Lower lobe of right lung (tissue), 2 donors: ENCODE data around the gene PELI3. TPM values are rescaled to one million over a fixed set of nuclear protein-coding genes. Genes with fewer than 3 reads are reported as not detected.

Source experiments
- ATAC-seq, 2 donors: fragments of 200-7000 bp; cut with Tn5 transposase; one replicate each; pipeline ENCODE4 v1.9.1; 2020 to 2022; ENCODE audit warnings: mild to moderate bottlenecking in 2 of 2, moderate library complexity in 2 of 2
- DNase-seq: peaks from one replicate; pipeline ENCODE4 v3.0.0-alpha.2; 2020
- H3K27ac ChIP-seq: fragments of 200-600 bp; one replicate; pipeline ENCODE4 v1.8.0; 2022
- H3K27me3 ChIP-seq: fragments of 200-600 bp; one replicate; pipeline ENCODE4 v1.8.0; 2022; ENCODE audit warnings: low read depth
- H3K36me3 ChIP-seq: fragments of 200-600 bp; one replicate; pipeline ENCODE4 v1.8.0; 2022; ENCODE audit warnings: mild to moderate bottlenecking
- H3K4me1 ChIP-seq: fragments of 200-600 bp; one replicate; pipeline ENCODE4 v1.8.0; 2022
- H3K4me3 ChIP-seq: fragments of 200-600 bp; one replicate; pipeline ENCODE4 v1.8.0; 2022; ENCODE audit warnings: mild to moderate bottlenecking
- H3K9me3 ChIP-seq: fragments of 200-600 bp; one replicate; pipeline ENCODE4 v1.8.0; 2022
- CTCF ChIP-seq: fragments of 200-600 bp; IDR thresholded peaks from one replicate; pipeline ENCODE4 v1.8.0; 2022; ENCODE audit warnings: antibody characterized with exemption, mild to moderate bottlenecking
- intact Hi-C: fragments of 100-400 bp; cut with DNase I; formaldehyde crosslinking; loops from one replicate; pipeline ENCODE4 v1.11.0; 2022
- total RNA-seq: library from RNA; stranded (reverse); fragmentation: NEBNext Ultra II Directional; extraction: Animal tissue kit (Norgen Biotek cat#: 25700); gene quantifications from one replicate; pipeline ENCODE4 v1.2.1, GENCODE V29; 2021
- donor health status: DM: no; HTN: yes; CAD: no; lungs with severe emphysema.

Gene PELI3
- total RNA-seq, 1 donor from 2014 or later, result 21.4 TPM

DNA sequence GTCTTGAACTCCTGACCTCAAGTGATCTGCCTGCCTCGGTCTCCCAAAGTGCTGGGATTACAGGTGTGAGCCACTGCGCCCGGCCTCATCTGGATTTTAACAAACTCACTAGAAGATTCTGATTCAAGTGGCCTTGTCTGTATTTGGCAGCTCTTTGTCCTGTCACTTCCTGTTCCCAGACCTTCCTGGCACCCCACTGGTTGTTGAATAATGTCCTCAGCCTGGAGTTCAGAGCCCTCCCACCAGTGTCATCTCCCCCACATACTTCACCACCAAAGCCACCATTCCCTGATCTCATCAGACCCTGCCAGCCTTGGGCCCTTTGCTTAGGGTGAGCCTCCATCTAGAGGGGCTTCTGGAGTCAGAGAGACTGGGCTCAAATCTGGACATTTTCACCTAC is 3.3 kb downstream of the PELI3 start:
- H3K27me3 ChIP-seq, result no peaks in the 10 kb centered on the region
- DNase-seq, result no peak
- intact Hi-C loops, result no loop called here
- H3K4me3 ChIP-seq, result no peak overlapping the region
- H3K4me1 ChIP-seq, result peaks cover 25% of the 10 kb centered on the region
- H3K36me3 ChIP-seq, result peaks cover 41% of the 10 kb centered on the region
- ATAC-seq, result no peak
- TF ChIP-seq CTCF, result no peak
- H3K27ac ChIP-seq, result no peak overlapping the region
- H3K9me3 ChIP-seq, result no peaks in the 10 kb centered on the region

DNA sequence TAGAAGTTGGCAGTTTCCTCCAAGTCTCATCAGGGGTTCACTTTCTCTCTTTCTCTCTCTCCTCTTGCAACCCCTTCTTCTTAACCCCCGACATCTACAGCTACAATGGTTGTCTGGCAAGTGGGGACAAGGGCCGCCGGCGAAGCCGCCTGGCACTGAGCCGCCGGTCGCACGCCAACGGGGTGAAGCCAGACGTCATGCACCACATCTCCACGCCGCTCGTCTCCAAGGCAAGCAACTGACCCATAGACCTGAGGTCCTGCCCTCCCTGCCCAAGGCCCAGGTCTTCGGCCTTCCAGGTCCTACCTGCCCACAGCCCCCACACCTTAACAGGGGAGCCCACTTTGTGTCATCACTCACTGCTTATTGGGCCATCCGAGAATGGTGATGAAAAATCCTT is 4.4 kb downstream of the PELI3 start:
- no peak for ATAC-seq
- Histone ChIP-seq H3K27me3 (no peaks in the 10 kb centered on the region), H3K4me3 (no peak overlapping the region), H3K36me3 (peaks cover 53% of the 10 kb centered on the region), H3K9me3 (no peaks in the 10 kb centered on the region), H3K4me1 (peaks cover 19% of the 10 kb centered on the region), H3K27ac (no peak overlapping the region)
- no peak for DNase-seq
- intact Hi-C loops, result no loop called here
- TF ChIP-seq CTCF, result no peak

DNA sequence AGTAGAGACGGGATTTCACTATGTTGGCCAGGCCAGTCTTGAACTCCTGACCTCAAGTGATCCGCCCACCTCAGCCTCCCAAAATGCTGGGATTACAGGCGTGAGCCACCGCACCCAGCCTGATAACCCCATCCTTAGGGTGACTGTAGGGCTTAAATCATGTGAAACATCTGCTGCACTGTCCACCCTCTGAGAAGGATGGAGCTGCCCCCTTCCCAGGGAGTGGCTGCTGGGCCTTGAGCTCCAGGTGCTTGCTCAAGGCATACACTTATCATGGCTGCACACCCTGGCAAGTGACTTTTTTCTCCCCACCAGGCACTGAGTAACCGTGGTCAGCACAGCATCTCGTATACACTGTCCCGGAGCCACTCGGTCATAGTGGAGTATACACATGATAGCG is 5.3 kb downstream of the PELI3 start:
- Histone ChIP-seq H3K27ac (no peak overlapping the region), H3K9me3 (no peaks in the 10 kb centered on the region), H3K4me1 (peaks cover 18% of the 10 kb centered on the region), H3K27me3 (no peaks in the 10 kb centered on the region), H3K4me3 (no peak overlapping the region), H3K36me3 (peaks cover 53% of the 10 kb centered on the region)
- DNase-seq, result no peak
- intact Hi-C loops, result no loop called here
- no peak for ATAC-seq
- no peak for TF ChIP-seq CTCF

- no peak for TF ChIP-seq CTCF
- DNase-seq (no peak), ATAC-seq (no peak)
- Histone ChIP-seq H3K27ac (no peak overlapping the region), H3K27me3 (no peaks in the 10 kb centered on the region), H3K4me3 (no peak overlapping the region), H3K36me3 (peaks cover 53% of the 10 kb centered on the region), H3K9me3 (no peaks in the 10 kb centered on the region), H3K4me1 (peaks cover 8% of the 10 kb centered on the region)
- intact Hi-C loops, result no loop called here
Measured at GRCh38 chr11:66473167-66473566, 6.5 kb downstream of the PELI3 start.

- no peak overlapping the region for H3K27ac ChIP-seq
- H3K4me3 ChIP-seq, result no peak overlapping the region
- intact Hi-C loops, result no loop called here
- H3K27me3 ChIP-seq, result no peaks in the 10 kb centered on the region
- H3K4me1 ChIP-seq, result peaks cover 2% of the 10 kb centered on the region
- DNase-seq, result no peak
- no peaks in the 10 kb centered on the region for H3K9me3 ChIP-seq
- TF ChIP-seq CTCF, result no peak
- no peak for ATAC-seq
- H3K36me3 ChIP-seq, result peaks cover 53% of the 10 kb centered on the region
Measured at GRCh38 chr11:66473608-66474515, 7.2 kb downstream of the PELI3 start.
